GM15510 (cell line): Measurements from ENCODE around the gene PTPRM.

Experiments used
- POLR2A ChIP-seq: IDR thresholded peaks from 3 replicates; pipeline ENCODE4 v1.6.1; 2011; ENCODE audit warnings: borderline replicate concordance; ENCODE audit not compliant: insufficient read length; ENCODE audit errors: extremely low read depth

Gene PTPRM

DNA sequence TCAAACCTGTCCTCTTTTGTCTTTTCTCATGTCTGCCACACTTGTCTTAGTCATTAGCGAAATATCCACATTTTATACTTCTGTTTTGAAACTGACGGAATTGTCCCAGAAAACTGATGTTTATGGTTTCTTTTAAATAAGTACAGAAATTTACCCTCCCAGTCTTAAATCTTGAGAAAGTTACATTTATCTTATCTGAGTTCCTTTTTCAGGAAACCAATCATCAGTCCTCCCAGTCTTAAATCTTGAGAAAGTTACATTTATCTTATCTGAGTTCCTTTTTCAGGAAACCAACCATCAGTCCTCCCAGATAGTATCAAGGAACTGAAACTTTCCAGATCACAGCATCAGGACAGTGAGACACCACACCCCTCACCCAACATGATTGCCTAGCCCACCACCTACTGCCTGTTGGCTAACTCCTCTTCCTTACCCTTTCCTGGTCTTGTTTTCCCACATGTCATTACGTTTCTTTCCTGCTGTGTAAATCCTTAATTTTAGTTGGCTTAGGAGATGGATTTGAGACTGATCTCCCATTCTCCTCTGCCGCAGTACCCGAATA lies 247.7 kb downstream of the PTPRM start:
- no peak for TF ChIP-seq POLR2A

DNA sequence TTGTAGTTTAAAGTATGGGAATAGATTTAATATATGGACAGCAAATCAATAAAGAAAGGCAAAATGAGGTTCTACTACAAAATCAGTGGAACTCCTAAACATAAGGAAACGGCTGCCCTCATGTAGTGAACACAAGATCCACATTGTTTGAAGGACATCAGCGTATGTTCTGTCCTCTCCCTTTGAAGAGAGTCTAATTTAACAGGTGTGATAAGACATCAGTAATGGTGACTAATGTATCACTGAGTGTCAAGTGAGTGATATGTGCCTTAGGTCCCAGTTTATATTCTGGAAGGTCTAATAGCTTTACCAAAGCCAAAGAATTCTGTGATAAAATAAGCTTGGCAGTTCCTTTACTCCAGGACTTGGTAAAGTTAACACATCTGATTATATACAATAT lies 248.7 kb downstream of the PTPRM start:
- no peak for TF ChIP-seq POLR2A

DNA sequence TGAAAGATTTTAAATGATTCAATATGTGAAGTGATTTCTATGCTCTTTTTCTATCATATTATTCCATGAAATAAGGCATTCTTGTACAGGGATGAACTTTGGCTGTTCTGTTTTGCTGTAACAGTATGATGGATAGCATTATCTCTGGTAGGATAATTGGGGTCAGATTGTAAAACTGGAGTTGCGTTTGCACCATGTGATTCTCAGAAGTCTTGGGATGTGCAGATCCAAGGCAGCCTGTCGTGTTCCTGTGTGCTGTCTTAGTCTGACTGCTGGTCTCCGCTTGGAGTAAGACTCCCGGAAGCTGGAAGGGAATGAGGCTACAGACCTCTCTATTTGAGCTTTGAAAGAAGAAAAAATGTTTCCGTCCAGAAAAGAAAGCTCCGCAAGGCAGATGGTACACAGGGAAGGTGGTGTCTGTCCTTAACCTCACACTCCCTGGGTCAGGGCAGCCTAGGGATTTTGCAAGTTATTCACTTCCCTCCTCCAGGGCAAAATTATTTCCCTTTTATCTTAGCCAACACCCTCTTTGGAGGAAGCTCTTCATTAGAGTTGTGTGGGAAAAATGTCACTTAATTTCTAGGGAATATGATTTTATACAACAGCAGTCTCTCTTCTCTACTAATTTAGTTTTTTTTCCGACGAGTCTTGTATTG lies 250.6 kb downstream of the PTPRM start:
- no peak for TF ChIP-seq POLR2A

DNA sequence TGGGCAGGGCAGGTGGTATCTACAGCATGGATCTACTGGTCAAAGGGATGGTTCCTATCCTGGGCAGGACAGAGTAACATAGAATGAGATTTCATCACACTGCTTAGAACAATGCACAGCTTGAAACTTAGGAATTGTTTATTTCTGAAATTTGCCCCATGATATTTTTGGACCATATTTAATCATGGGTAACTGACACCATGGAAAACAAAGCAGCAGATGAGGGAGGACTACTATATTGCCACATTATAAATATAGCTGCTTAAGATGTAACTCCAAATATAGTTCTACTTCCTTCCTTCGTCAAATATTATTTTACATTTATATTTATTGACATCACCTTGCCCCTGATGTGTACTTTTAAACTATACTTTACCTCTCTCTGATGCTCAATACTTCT lies 254.7 kb downstream of the PTPRM start:
- no peak for TF ChIP-seq POLR2A

DNA sequence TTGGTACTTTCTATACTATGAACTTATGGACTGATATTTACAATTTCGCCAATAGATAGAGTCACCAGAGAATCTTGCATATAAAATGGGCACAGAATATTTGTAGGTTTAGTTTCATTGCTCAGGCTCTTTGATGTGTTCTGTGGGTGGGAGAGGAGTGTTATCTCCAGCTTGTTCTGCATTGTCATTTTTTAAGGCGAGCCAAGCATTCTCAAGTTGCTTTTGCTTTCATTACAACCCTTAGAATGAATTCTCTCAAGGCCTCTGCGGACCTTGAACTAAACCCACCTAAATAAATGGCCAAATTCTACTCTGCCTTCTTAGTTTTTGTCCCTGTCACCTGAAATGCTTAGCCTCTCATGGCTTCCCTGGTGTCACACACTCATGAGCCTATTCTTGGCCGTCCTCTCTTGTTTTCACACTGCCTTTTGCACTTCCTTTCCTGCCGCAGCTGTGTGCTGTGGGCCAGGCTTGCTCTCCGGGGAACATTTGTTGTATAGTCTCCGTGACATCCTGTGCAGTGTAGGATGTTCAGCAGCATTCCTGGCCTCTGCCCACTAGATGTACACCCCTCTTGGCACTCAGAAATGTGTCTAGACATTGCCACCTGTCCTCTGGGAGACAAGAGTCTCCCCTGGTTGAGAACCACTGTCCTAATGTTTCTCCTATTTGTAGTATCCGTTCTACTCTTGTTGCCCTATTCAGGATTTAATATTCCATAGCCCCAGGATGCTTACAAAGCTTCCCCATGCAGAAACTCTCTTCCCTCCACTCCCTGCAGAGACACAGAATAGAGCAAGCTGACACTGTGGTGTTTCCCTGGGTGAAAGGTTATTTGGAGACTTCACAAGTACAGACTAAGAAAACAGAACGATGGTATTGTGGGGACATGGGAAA lies 255.6 kb downstream of the PTPRM start:
- no peak for TF ChIP-seq POLR2A

DNA sequence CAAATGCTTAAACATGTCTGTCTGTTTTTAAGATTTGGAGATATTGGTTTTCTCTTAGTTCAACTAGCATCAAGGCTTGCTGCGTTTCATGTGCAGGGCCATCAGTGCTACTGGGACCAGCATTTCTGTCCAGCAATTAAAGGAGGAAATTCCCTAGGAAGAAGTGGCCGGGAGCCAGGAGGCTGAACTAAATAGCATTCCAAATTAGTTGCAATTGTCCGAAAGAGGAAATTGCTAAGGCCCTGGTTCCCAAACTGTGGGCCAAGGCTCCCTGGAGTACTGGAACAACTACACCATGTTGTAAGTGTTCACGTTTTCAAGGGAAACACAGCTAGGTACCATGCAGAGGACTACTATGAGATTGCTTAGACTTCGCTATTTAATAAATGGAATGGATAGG lies 257.9 kb downstream of the PTPRM start:
- no peak for TF ChIP-seq POLR2A

DNA sequence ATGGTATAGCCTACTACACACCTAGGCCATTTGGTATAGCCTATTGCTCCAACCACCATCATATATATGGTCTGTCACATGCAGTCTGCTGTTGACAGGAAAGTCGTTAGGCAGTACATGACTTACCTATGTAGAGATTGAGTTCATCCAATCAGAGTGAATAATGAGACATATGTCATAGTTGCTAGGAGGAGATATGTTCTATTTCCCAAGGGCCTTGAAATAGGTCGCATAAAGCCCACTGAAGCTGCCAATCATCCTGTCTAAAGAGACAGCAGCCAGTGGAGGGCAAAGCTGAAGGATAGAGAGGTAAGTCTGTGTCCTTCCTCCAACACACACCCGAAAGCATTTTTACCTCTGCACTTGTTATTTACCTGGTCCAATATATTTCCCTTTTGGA lies 263.4 kb downstream of the PTPRM start:
- no peak for TF ChIP-seq POLR2A

DNA sequence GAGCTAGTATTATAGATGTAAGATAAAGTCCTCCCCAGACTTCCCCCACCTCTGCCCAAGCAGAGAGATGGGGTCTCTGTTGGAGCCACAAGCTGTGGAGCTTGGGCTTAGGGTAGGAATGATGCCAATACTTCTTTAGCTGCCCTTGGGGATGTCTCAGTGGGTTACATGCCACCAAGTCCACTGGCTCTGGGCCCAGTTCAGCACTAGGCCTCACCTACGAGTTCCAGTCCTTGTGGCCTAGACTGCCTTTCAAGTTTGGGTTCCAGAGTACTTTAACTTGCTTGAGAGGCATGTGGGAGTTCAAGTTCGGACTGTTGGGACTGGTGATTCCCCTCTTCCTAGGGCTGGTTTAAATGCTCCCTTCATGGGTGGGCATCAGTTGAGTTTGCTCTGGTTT lies 272.4 kb downstream of the PTPRM start:
- no peak for TF ChIP-seq POLR2A

DNA sequence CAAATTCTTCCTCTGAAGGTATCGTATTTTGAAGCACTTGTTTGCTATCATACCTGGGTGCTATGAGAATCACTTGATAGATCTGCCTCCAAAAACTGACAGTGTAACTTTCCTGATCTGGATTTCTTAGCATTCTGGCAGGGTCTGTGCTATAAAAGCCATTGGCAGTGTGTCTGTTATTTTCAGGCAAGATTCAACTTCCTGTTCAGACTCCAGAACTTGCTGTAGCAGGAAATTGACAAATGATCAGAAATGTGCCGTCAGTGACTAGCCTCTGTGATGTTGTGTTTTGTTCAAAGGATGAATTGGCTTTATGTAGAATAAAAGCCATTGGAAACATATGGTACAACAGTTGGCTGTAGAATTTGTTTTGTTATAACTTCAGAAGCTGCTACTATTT lies 273.3 kb downstream of the PTPRM start:
- TF ChIP-seq POLR2A = no peak

DNA sequence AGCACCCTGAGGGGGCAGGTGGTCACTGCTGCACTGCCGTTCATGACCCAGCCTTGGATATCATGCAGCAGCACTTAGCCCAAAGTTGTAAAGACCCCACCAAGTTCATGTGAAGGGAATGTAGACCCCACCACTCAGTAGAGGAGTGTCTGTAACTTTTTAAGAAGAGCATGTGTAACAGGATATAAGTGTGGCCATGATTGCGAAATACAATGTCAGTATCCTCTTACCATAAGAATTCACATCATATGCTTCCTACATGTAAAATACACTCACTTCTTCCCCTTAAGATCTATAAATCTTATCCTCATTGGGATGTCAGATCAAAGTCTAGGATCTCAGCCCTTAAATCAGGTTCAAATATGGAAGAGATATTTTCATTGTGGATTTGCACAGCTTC lies 276.9 kb downstream of the PTPRM start:
- no peak for TF ChIP-seq POLR2A

DNA sequence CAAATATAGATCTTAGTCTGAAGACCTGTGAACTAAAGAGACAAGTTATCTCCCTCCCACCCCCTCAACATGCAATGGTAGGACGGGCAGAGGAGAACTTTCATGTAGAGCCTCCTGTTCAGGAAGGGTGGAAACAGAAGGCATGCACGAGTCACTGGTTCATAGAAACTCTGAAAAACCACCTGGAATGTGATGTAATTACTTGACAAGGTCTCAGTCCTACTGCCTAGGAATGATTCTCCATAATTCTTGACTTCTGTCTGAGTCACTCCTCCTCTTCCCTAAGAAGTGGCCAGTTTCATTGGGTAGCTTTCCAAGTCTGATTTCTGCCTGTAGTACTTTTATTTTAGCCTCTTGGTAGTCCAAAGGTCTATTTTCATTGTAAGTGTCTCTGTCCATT lies 277.3 kb downstream of the PTPRM start:
- TF ChIP-seq POLR2A = no peak

DNA sequence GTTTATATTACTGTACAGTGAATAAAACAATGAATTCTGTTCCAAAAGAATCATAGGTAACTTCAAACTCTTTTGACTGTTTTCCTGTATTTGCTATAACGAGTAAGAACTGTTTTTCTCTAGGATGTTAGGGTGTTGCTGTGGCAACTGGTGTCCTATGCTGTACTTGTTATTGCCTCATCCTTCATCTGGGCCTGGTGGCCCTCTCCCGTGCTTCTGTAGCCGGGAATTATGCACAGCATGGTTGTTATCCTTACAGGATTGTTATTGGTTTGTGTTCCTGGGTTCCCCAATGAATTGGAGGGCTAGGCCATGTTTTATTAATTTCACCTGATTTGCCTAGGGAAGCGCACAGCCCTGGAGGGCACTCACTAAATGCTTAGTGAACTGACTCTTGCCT lies 279.2 kb downstream of the PTPRM start:
- TF ChIP-seq POLR2A = no peak

DNA sequence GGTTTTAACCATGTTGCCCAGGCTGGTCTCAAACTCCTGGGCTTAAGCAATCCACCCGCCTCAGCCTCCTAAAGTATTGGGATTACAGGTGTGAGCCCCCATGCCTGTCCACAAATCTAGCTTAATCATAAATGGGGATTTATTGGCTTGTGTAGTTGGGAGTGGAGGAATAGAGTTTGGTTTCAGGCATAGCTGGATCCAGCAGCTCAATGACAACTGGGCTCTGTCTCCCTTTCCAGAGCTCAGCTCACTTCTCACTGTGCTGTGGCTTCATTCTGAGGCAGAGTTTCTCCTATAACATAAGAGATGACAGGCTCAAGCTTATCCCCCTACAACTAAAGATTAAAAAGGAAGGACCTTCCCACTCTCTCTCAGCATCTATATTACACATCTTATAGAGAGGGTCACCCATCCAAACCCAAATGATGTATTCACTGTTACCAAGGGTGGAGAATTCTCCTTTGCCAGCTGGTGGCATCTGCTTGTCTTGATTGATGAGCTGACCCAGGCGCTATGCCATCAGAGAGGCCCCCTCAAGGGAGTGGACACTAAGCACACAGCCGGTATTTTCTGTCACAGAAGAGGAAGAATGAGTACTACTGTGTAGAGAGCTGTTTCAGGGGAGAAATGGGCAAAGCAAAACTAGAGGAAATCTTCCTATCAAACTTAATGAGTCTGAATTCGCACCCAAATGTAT lies 280.4 kb downstream of the PTPRM start:
- no peak for TF ChIP-seq POLR2A

DNA sequence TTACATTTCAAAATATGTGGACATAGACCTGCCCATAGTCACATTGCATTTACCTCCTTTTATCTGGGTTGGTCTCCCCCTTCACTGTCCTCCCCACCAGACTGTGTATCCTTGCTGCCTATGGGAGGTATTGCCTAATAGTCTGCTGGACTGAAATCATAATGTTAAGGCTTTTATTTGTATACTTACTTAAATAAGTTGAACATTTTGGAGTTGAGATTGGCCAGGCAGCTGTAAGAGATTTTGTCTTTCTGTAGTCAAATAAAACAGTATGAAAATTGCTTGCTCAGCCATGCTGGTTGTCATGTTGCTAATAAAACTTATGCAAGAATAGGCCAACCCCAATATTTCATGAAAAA lies 280.9 kb downstream of the PTPRM start:
- no peak for TF ChIP-seq POLR2A

DNA sequence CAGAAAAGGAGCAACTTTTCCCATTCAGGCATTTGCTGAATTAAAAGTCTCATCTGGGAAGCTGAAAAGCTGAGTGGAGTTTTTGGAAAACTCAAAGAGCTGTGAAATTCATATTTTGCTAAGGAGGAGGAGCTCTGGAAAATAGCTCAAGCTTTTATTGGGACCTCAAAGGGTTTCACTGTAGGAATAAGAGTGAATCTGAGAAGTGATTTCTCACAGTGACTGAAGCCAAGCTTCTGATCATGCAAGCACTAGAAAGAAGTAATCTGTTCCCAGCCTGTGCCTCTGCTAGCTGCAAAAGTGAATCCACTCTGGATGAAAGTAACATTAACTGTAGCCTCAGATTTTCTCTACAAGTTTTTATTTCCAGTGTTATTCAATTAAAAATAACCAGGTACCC lies 283.3 kb downstream of the PTPRM start:
- TF ChIP-seq POLR2A = no peak
